ENCODE results near the gene XRCC3. TPM values are rescaled to one million over a fixed set of nuclear protein-coding genes. Genes with fewer than 3 reads are reported as not detected.

Gene XRCC3
- total and polyA plus RNA-seq, 10 of the 15 experiments (the other 5 are each of a cell fraction or from before 2014, with no cell fraction given) = 0.37 to 52.0 (median 26.8) TPM

DNA sequence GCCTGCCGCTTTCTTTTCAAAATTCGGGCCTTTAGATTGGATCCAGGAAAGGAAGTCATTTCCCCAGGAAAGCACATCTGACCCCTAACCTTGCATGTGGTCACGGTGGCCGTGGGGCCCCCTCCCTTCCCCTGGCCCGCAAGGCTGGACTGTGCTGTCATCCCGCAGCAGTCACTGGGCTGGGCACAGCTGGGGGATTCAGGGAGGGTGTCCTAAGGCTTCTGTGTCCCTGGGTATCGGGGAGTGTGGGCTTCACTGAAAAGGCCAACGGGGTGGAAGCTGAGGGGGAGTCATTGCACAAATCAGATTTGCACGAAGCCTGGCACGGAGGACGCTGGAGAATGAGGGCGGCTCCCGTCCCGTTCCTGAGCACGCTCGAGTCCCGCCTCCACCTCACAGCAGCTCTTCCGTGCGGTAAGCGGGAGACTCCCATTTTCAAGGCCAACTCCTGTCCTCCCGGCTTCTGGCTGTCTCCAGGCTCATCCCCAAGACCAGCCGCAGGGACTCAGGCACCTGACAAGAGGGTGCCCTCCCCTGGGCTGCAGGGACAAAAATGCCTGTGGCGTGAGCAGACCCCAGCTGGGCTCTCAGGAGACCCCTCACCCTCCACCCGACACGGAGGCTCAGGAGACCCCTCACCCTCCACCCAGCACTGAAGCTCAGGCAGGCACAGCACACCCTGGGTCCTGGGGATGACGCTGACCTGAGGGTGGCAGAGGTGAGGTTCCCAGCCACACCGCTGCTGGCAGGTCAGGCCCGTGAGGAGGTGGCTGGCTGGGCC is 9.6 kb downstream of the XRCC3 start (continued):
- TF ChIP-seq, protein P1, sequence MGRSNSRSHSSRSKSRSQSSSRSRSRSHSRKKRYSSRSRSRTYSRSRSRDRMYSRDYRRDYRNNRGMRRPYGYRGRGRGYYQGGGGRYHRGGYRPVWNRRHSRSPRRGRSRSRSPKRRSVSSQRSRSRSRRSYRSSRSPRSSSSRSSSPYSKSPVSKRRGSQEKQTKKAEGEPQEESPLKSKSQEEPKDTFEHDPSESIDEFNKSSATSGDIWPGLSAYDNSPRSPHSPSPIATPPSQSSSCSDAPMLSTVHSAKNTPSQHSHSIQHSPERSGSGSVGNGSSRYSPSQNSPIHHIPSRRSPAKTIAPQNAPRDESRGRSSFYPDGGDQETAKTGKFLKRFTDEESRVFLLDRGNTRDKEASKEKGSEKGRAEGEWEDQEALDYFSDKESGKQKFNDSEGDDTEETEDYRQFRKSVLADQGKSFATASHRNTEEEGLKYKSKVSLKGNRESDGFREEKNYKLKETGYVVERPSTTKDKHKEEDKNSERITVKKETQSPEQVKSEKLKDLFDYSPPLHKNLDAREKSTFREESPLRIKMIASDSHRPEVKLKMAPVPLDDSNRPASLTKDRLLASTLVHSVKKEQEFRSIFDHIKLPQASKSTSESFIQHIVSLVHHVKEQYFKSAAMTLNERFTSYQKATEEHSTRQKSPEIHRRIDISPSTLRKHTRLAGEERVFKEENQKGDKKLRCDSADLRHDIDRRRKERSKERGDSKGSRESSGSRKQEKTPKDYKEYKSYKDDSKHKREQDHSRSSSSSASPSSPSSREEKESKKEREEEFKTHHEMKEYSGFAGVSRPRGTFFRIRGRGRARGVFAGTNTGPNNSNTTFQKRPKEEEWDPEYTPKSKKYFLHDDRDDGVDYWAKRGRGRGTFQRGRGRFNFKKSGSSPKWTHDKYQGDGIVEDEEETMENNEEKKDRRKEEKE (IDR thresholded peaks at IDR 0.05) = no peak
- TF ChIP-seq SIN3A (IDR thresholded peaks at IDR 0.05; ENCODE audit: low read depth, low read length) = no peak
- no peak for TF ChIP-seq ETV6 (conservative IDR thresholded peaks at IDR 0.05 in 1 of 2, IDR thresholded peaks at IDR 0.05 in 1 of 2; ENCODE audit: borderline replicate concordance in 1 of 2, low read depth in 1 of 2)
- TF ChIP-seq SUZ12 (IDR thresholded peaks at IDR 0.05; ENCODE audit: unreplicated experiment) = no peak
- no peak for TF ChIP-seq CREM (IDR thresholded peaks at IDR 0.05; ENCODE audit: low read depth)

DNA sequence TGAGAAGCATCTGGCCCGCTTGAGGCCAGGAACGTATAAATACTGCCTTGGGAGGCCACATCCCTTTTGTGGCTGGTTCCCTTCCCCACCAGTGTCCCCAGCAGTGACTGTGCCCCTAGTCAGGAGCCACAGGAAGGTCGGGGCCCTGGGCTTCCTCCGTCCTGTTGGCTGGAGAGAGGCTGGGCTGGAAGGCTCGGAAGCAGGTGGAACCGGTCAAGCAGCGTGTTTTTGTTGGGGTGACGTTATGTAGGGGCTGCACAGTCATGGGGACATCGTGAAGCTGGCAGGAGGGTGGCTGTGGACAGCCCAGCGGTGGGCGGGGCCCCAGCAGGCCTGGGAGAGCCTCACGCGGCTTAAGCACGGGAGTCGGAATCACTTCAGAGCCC is 10.1 kb downstream of the XRCC3 start:
- H3K4me1 ChIP-seq (ENCODE audit: control insufficient read depth, insufficient read depth, low read length) = no peaks in the 10 kb centered on the region
- ChIA-PET RAD21 (ENCODE audit: unreplicated experiment) (no interaction called here), POLR2A (no interaction called here), SMC1A (ENCODE audit: uncharacterized antibody, unreplicated experiment) (no interaction called here), CTCF (no interaction called here)
- 82% methylated on average over 15 of the region's 15 CpGs for WGBS (ENCODE audit: insufficient coverage, insufficient replicate concordance, low lambda C conversion rate, missing lambda C conversion rate)
- in situ Hi-C loops (cut with MboI) = no loop called here
- H3K27ac ChIP-seq (ENCODE audit: control insufficient read depth, insufficient read depth) = no peak overlapping the region
- H3K4me2 ChIP-seq (ENCODE audit: control insufficient read depth, insufficient read depth) = no peak overlapping the region
- no peak overlapping the region for H3K4me3 ChIP-seq
- TF ChIP-seq RAD51 (IDR thresholded peaks at IDR 0.05) = no peak
- TF ChIP-seq EGR1 (IDR thresholded peaks at IDR 0.05; ENCODE audit: borderline replicate concordance in 1 of 2, low read depth in 2 of 2, low read length in 2 of 2) = no peak
- no peak for TF ChIP-seq NFXL1 (IDR thresholded peaks at IDR 0.05; ENCODE audit: borderline replicate concordance)
- TF ChIP-seq, protein P2, sequence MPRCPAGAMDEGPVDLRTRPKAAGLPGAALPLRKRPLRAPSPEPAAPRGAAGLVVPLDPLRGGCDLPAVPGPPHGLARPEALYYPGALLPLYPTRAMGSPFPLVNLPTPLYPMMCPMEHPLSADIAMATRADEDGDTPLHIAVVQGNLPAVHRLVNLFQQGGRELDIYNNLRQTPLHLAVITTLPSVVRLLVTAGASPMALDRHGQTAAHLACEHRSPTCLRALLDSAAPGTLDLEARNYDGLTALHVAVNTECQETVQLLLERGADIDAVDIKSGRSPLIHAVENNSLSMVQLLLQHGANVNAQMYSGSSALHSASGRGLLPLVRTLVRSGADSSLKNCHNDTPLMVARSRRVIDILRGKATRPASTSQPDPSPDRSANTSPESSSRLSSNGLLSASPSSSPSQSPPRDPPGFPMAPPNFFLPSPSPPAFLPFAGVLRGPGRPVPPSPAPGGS (IDR thresholded peaks at IDR 0.05; ENCODE audit: borderline replicate concordance, insufficient read depth, low read depth, low read length, poor library complexity, severe bottlenecking) = no peak
- TF ChIP-seq ZZZ3 (IDR thresholded peaks at IDR 0.05; ENCODE audit: control insufficient read depth, insufficient read length, low read depth) = no peak
- no peak for TF ChIP-seq YY1 (IDR thresholded peaks at IDR 0.05; ENCODE audit: low read depth, low read length)
- no peak; the same call in 1 of the 2 replicates for TF ChIP-seq POLR2A (IDR thresholded peaks at IDR 0.05; ENCODE audit: low read depth, low read length)
- TF ChIP-seq POLR2AphosphoS5 (IDR thresholded peaks at IDR 0.05; ENCODE audit: low read length) = no peak
- TF ChIP-seq, protein P3, sequence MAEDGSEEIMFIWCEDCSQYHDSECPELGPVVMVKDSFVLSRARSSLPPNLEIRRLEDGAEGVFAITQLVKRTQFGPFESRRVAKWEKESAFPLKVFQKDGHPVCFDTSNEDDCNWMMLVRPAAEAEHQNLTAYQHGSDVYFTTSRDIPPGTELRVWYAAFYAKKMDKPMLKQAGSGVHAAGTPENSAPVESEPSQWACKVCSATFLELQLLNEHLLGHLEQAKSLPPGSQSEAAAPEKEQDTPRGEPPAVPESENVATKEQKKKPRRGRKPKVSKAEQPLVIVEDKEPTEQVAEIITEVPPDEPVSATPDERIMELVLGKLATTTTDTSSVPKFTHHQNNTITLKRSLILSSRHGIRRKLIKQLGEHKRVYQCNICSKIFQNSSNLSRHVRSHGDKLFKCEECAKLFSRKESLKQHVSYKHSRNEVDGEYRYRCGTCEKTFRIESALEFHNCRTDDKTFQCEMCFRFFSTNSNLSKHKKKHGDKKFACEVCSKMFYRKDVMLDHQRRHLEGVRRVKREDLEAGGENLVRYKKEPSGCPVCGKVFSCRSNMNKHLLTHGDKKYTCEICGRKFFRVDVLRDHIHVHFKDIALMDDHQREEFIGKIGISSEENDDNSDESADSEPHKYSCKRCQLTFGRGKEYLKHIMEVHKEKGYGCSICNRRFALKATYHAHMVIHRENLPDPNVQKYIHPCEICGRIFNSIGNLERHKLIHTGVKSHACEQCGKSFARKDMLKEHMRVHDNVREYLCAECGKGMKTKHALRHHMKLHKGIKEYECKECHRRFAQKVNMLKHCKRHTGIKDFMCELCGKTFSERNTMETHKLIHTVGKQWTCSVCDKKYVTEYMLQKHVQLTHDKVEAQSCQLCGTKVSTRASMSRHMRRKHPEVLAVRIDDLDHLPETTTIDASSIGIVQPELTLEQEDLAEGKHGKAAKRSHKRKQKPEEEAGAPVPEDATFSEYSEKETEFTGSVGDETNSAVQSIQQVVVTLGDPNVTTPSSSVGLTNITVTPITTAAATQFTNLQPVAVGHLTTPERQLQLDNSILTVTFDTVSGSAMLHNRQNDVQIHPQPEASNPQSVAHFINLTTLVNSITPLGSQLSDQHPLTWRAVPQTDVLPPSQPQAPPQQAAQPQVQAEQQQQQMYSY (CRISPR knock-in tag; IDR thresholded peaks at IDR 0.05) = no peak
- no peak for ATAC-seq
- H4K20me1 ChIP-seq (ENCODE audit: control insufficient read depth, insufficient read depth) = no peaks in the 10 kb centered on the region
- H3K27me3 ChIP-seq (replicated peaks in 1 of 2; ENCODE audit: control insufficient read depth in 2 of 2, insufficient read depth in 2 of 2, low read length in 1 of 2) = no peaks in the 10 kb centered on the region
- no TSS peak for BruUV-seq (replicated peaks)
- H3K79me2 ChIP-seq (ENCODE audit: control insufficient read depth, insufficient read depth, low read length) = no peaks in the 10 kb centered on the region
- intact Hi-C loops (cut with micrococcal nuclease; ENCODE audit: unreplicated experiment) = no loop called here
- no peaks in the 10 kb centered on the region for H3K9me3 ChIP-seq (replicated peaks; ENCODE audit: control insufficient read depth, insufficient read depth, low read length)
- FAIRE-seq = no peak
- DNase-seq (ENCODE audit: low read depth, low spot score) = no peak
- H2AFZ ChIP-seq (ENCODE audit: control insufficient read depth, low read depth, low read length) = no peak overlapping the region
- H3K36me3 ChIP-seq (ENCODE audit: control insufficient read depth in 2 of 2, insufficient read depth in 2 of 2, low read length in 1 of 2) = peaks cover 8 to 41% of the 10 kb centered on the region in 2 experiments; a peak in 3 of 4 replicates
- no peak overlapping the region for H3K9ac ChIP-seq (ENCODE audit: control insufficient read depth, insufficient read depth, low read length)
